IPS DF 6.9 (cell line): Measurements from ENCODE around the gene GTF3C1.

Source experiments
- DNase-seq: peaks from one replicate; pipeline ENCODE4 v3.0.0-alpha.2; 2013; ENCODE audit warnings: low read depth, low spot score
- H3K27ac ChIP-seq: one replicate; pipeline ENCODE4 v1.5.1; 2013; ENCODE audit warnings: low read length, control low read depth
- H3K27me3 ChIP-seq: 2 replicates; pipeline ENCODE4 v1.6.1; 2013; ENCODE audit warnings: mild to moderate bottlenecking, low read length; ENCODE audit not compliant: control insufficient read depth, insufficient read depth
- H3K36me3 ChIP-seq: 2 replicates; pipeline ENCODE4 v1.6.1; 2013; ENCODE audit warnings: low read length; ENCODE audit not compliant: control insufficient read depth, insufficient read depth
- H3K4me1 ChIP-seq: 2 replicates; pipeline ENCODE4 v1.6.1; 2013; ENCODE audit warnings: low read length; ENCODE audit not compliant: control insufficient read depth, insufficient read depth
- H3K4me3 ChIP-seq: 2 replicates; pipeline ENCODE4 v1.5.1; 2013; ENCODE audit warnings: mild to moderate bottlenecking, low read length
- H3K9me3 ChIP-seq: 2 replicates; pipeline ENCODE4 v1.6.1; 2013; ENCODE audit warnings: low read length, inconsistent platforms; ENCODE audit not compliant: control insufficient read depth, insufficient read depth
- WGBS: extraction: QIAGEN DNeasy Blood & Tissue Kit; methylation state at CpG from one replicate; pipeline ENCODE4 v1.1.7; 2013; ENCODE audit warnings: mixed read lengths, missing lambda C conversion rate; ENCODE audit not compliant: insufficient read length, insufficient coverage; 5-methylcytosine and 5-hydroxymethylcytosine counted together

GTF3C1 gene

DNA sequence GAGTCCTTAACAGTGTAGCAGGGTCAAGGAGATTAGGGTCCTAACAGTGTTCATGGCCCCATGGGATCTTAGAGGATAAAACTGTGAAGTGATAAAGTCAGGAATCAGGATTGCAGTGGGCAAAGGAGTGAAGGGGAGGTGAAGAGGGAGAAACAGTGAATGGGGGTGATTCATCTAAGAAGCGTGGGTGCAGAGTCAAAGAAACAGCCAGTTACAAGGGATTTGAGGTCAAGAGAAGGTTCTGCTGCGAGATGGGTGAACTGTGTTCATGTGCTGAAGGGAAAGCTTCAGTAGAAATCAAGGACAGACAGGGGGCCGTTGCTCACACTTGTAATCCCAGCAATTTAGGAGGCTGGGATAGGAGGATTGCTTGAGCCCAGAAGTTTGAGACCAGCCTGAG is 5.9 kb downstream of the GTF3C1 start:
- DNase-seq: no peak
- Histone ChIP-seq H3K4me3 (no peak overlapping the region), H3K36me3 (peaks cover 35% of the 10 kb centered on the region), H3K27ac (no peak overlapping the region), H3K27me3 (no peaks in the 10 kb centered on the region), H3K9me3 (no peaks in the 10 kb centered on the region), H3K4me1 (no peaks in the 10 kb centered on the region)
- WGBS: no CpG with 5 or more reads among the region's 3 CpGs

DNA sequence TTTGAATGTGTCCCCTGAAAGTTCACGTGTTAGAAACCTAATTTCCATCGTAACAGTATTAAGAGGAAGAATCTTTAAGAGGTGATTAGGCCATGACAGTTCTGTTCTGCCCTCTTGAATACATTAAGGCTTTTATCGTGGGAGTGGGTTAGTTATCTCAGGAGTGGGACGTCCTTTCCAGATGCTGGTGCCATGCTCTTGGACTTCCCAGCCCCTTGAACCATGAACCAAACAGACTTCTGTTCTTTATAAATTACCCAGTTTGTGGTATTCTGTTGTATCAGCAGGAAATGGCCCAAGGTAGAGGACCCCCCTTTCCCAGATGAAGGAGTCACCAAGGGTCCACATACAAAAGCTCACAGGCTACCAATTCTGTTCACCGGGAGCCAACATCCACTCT is 10.1 kb downstream of the GTF3C1 start:
- Histone ChIP-seq H3K4me3 (no peak overlapping the region), H3K4me1 (no peaks in the 10 kb centered on the region; the same call in 1 of the 2 replicates), H3K27me3 (no peaks in the 10 kb centered on the region), H3K36me3 (peaks cover 40% of the 10 kb centered on the region), H3K27ac (no peak overlapping the region), H3K9me3 (no peaks in the 10 kb centered on the region)
- WGBS: no CpG with 5 or more reads among the region's 5 CpGs
- DNase-seq: no peak

DNA sequence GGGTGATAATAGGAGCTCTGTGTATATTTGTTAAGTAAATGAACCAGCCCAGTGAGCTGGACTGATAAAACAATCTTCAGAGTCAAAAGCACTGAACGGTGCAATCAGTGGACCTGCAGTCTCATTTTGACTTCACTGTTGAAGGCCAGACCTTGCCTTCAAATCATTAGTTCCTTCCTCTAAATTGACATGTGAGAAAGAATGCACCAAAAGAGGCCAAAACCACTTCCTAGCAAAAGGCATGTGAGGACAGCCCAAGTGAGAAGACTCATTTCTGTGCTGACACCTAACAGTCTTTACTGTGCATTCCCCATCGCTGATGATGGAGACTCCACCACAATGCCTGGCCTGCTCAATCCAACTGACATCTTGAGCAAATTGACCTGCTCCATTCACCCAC is 10.6 kb downstream of the GTF3C1 start:
- H3K4me1 ChIP-seq: no peaks in the 10 kb centered on the region; the same call in 1 of the 2 replicates
- no peak for DNase-seq
- no CpG with 5 or more reads among the region's 2 CpGs for WGBS
- H3K27ac ChIP-seq: no peak overlapping the region
- H3K9me3 ChIP-seq: no peaks in the 10 kb centered on the region
- H3K27me3 ChIP-seq: no peaks in the 10 kb centered on the region
- H3K4me3 ChIP-seq: no peak overlapping the region
- H3K36me3 ChIP-seq: peaks cover 38% of the 10 kb centered on the region

DNA sequence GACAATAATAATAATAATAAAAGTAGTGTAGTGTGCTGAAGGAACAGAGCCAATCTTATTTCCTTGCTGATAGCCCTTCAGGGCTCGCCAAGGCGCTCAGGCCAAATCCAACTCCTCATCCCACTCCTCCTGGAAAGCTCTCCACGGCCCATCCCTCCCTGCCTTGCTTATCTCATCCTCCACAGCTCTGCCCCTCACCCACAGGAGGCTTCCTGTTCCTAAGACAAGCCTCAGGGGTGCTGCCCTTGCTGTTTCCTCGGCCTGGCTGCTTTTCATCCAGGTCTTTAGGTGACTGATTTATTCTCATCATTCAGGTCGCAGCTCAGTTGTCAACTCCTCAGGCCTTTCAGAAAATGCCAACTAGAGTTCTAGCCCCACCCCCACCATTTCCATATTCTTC is 11.2 kb downstream of the GTF3C1 start:
- H3K27ac ChIP-seq: no peak overlapping the region
- no CpG with 5 or more reads among the region's 5 CpGs for WGBS
- DNase-seq: no peak
- H3K27me3 ChIP-seq: no peaks in the 10 kb centered on the region
- no peak overlapping the region for H3K4me3 ChIP-seq
- peaks cover 36% of the 10 kb centered on the region for H3K36me3 ChIP-seq
- H3K9me3 ChIP-seq: no peaks in the 10 kb centered on the region
- no peaks in the 10 kb centered on the region; the same call in 1 of the 2 replicates for H3K4me1 ChIP-seq

DNA sequence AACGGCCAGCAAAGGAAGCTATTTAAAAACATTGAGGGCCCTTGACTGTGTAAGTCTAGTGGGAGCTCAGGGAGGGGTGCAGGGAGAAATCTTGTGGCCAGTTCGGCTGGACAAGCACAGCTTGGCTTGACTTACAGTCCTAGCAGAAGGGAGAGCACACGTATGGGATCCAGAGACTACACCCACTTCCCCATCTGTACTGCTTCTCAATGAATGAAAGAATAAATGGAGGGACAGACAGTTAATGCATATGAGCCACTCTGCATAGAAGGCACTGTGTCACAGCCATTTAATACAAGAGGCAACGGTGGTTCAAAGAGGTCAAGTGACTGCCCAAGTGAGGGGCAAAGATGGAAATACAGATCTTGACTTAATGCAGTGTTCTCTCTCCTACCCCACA is 15.5 kb downstream of the GTF3C1 start:
- no peak for DNase-seq
- H3K27ac ChIP-seq: no peak overlapping the region
- H3K27me3 ChIP-seq: no peaks in the 10 kb centered on the region
- no peaks in the 10 kb centered on the region for H3K9me3 ChIP-seq
- H3K36me3 ChIP-seq: peaks cover 44% of the 10 kb centered on the region
- WGBS: no CpG with 5 or more reads among the region's 4 CpGs
- no peaks in the 10 kb centered on the region; the same call in 1 of the 2 replicates for H3K4me1 ChIP-seq
- H3K4me3 ChIP-seq: no peak overlapping the region

DNA sequence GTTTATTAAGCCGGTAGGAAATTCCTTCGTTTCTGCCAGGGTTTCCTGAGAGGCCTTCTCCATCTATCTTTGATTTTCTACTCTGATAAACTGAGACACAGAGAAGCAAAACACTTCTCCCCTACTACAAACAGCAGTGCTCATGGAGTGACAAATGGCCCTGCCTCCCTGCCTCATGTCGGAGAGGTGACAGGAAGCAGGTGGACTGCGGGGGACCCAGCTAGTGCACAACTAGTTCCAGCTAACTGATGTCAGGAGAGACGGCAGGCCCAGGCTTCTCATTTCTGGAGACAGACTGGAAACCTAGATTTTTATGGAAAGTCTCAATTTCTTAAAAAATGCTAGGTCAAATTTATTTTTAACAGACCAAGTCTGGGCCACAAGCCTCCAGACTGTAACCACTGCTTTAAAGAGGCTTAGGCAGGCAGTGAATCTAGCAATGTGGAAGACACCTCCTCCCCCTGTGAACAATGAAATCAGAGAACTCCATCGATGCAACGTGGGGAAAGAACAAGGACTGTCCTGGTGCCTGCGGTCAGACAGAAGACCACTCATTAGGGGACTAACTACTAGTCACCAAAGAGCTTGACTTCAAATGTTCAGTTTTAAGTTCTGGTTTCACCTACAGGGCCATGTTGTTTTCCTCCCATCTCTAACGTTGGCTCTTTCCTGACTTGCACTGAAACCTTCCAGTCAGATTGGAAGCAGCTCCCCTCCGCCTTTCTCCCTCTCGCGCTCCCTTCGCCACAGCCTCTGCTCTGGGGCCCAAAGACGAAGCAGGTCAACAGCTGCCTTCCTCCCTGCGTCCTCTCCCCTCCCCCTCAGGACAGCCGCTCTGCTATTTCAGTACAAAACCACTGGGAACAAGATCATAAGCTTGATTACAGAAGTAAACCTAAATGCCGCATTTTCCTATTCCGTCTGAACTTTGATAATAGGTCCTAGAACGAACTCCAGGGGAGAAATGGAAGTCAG is 17.6 kb downstream of the GTF3C1 start:
- WGBS: no CpG with 5 or more reads among the region's 19 CpGs
- H3K27ac ChIP-seq: no peak overlapping the region

DNA sequence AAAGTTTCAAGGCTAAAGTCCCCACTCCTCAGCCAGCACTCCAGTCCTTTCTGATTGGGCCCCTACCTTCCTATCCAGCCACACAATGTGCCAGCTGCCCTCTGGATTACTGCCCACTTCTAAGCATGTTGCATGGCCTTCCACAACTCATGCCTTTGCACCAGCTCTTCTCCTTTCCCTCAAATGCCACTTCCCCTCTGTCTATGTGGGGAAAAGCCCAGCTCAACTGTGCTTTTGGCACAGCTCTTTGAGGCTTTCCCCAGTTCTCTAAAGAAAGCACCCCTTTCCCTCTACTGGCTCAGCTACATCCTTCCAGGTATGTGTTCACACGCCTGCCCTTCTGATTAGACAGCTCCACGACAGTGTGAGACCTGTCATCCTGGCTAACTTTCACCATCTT is 18.5 kb downstream of the GTF3C1 start:
- Histone ChIP-seq H3K4me3 (no peak overlapping the region), H3K27ac (no peak overlapping the region), H3K9me3 (no peaks in the 10 kb centered on the region), H3K27me3 (no peaks in the 10 kb centered on the region), H3K4me1 (no peaks in the 10 kb centered on the region), H3K36me3 (peaks cover 40% of the 10 kb centered on the region)
- no peak for DNase-seq
- WGBS: no CpG with 5 or more reads among the region's 2 CpGs

More for the DNA sequence above, 17.6 kb downstream of the GTF3C1 start:
- Histone ChIP-seq H3K27me3 (no peaks in the 10 kb centered on the region), H3K4me3 (no peak overlapping the region), H3K9me3 (no peaks in the 10 kb centered on the region), H3K4me1 (no peaks in the 10 kb centered on the region), H3K36me3 (peaks cover 45% of the 10 kb centered on the region)
- DNase-seq: no peak

DNA sequence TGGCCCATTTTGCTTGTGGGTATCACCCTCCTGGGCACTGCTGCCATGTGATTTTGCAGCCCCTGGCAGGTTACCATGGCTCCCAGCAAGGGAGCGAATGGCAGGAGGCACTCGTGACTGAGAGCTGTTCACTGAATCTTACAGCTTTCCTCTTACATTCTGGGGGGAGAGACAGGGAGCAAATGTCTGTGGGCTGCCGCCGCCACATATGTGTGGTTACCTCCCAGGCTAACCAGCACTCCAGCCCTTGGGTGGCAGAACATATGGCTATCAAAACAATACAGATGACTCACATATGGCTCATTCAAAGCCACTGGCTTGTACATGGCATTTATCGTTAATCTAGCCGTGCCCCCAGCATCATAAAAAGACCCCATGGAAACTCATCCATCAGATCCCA is 19.8 kb downstream of the GTF3C1 start:
- Histone ChIP-seq H3K27me3 (no peaks in the 10 kb centered on the region), H3K27ac (no peak overlapping the region), H3K4me1 (no peaks in the 10 kb centered on the region), H3K4me3 (no peak overlapping the region), H3K36me3 (peaks cover 44% of the 10 kb centered on the region), H3K9me3 (no peaks in the 10 kb centered on the region)
- no peak for DNase-seq
- no CpG with 5 or more reads among the region's 6 CpGs for WGBS

DNA sequence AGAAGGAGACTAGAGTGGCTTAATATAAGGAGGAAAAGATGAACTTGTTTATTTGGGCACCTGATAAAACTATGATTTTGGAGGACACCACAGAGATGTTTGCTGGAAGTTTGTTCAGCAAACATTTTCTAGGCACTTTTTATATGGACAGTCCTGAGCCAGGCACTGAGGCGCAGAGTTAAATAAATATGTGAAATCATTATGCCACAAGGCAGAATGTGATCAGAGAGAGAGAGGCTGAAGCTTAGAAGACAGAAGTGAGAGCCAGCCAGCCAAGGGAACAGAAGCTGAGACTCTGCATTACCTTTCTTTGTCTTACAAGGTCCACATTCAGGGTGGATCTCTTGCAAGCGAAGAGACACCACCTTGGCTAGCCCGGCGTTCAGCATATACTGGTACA is 21.4 kb downstream of the GTF3C1 start:
- Histone ChIP-seq H3K27me3 (no peaks in the 10 kb centered on the region), H3K4me1 (no peaks in the 10 kb centered on the region), H3K36me3 (peaks cover 44% of the 10 kb centered on the region; the same call in 1 of the 2 replicates), H3K9me3 (no peaks in the 10 kb centered on the region), H3K27ac (no peak overlapping the region), H3K4me3 (no peak overlapping the region)
- no peak for DNase-seq
- no CpG with 5 or more reads among the region's 4 CpGs for WGBS

DNA sequence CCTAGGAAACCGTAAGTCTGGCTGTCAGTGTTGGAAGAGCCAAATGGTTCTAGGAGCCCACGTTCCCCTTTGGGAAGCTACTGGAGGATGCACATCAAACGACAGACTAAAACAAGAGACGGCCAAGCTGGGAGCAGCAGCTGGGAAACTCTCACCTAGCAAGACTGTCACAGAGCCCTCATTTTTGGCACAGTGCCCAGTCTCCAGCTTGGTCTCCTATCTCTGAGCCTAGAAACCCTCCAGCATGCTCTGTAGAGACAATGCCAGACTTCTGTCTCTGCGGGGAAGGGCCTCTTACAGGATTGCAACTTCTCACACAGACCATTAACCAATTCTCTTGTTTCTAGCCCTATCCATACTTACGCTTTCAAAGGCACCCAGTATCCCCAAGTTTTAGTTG is 23.5 kb downstream of the GTF3C1 start:
- Histone ChIP-seq H3K4me1 (no peaks in the 10 kb centered on the region), H3K27me3 (no peaks in the 10 kb centered on the region), H3K36me3 (peaks cover 31% of the 10 kb centered on the region; the same call in 1 of the 2 replicates), H3K4me3 (no peak overlapping the region), H3K9me3 (no peaks in the 10 kb centered on the region), H3K27ac (no peak overlapping the region)
- DNase-seq: no peak
- WGBS: no CpG with 5 or more reads among the region's 6 CpGs
